ENCODE measurements around the gene GH1.
A peak's percentile ranks its signal among the peaks of the same experiment; 100 is the strongest.
"Not testable (repeated sequence)": the region's sequence is repeated elsewhere in the genome, so short reads cannot be mapped to it uniquely, and the experiment has no call there.

Gene GH1

GRCh38 chr17:63925615-63926014, 7.0 kb upstream of the GH1 start:
- no peak for DNase-seq

- not testable (repeated sequence) for DNase-seq
These were observed 3.8 kb upstream of the GH1 start for GRCh38 chr17:63922402-63922801.

- not testable (repeated sequence) for DNase-seq
These were observed 2.1 kb upstream of the GH1 start for GRCh38 chr17:63920779-63921178.

GRCh38 chr17:63920050-63920449, 1.4 kb upstream of the GH1 start:
- DNase-seq, result not testable (repeated sequence)

GRCh38 chr17:63919311-63919723, 678 bp upstream of the GH1 start:
- DNase-seq, result peak; percentile 75 to 81

GRCh38 chr17:63918305-63918704, 334 bp downstream of the GH1 start:
- DNase-seq, result no peak

- DNase-seq, result no peak
These were observed 993 bp downstream of the GH1 start for GRCh38 chr17:63917646-63918045.

GRCh38 chr17:63917206-63917605, 1.4 kb downstream of the GH1 start:
- not testable (repeated sequence) for DNase-seq

GRCh38 chr17:63916566-63917185, 2.0 kb downstream of the GH1 start:
- DNase-seq, result no peak

GRCh38 chr17:63915753-63916152, 2.9 kb downstream of the GH1 start:
- DNase-seq, result not testable (repeated sequence)

- DNase-seq, result no peak
These were observed 4.2 kb downstream of the GH1 start for GRCh38 chr17:63914471-63914870.

GRCh38 chr17:63911657-63912100, 7.0 kb downstream of the GH1 start:
- DNase-seq, result peak; percentile 72 to 79

GRCh38 chr17:63911041-63911635, 7.5 kb downstream of the GH1 start, which contains the start of gene CSHL1:
CSHL1 (minus strand) TSS chr17:63911258; CDS start chr17:63911196, 62 bp downstream.
- no peak for DNase-seq

- DNase-seq, result no peak
These were observed 8.5 kb downstream of the GH1 start for GRCh38 chr17:63910096-63910495.

- not testable (repeated sequence) for DNase-seq
These were observed 9.1 kb downstream of the GH1 start for GRCh38 chr17:63909586-63909985.

- peak in 1 of 2 experiments; percentile 19 for DNase-seq
These were observed 11.4 kb downstream of the GH1 start for GRCh38 chr17:63907161-63907778.

- not testable (repeated sequence) for DNase-seq
These were observed 13.8 kb downstream of the GH1 start for GRCh38 chr17:63904796-63905195.

GRCh38 chr17:63903787-63904201, 14.8 kb downstream of the GH1 start:
- DNase-seq, result not testable (repeated sequence)

- not testable (repeated sequence) for DNase-seq
These were observed 16.7 kb downstream of the GH1 start for GRCh38 chr17:63901971-63902370.

- DNase-seq, result peak; percentile 33 to 49
These were observed 19.5 kb downstream of the GH1 start for GRCh38 chr17:63898899-63899798.

- not testable (repeated sequence) for DNase-seq
These were observed 21.9 kb downstream of the GH1 start, which contains the start of gene CSH1 for GRCh38 chr17:63896524-63897354. CSH1 (minus strand) TSS chr17:63896574; CDS start chr17:63896511, 63 bp downstream.

GRCh38 chr17:63894821-63895220, 23.8 kb downstream of the GH1 start:
- not testable (repeated sequence) for DNase-seq
